Lower leg skin (tissue), 4 donors: ENCODE results near the gene HCN2. TPM values are rescaled to one million over a fixed set of nuclear protein-coding genes. Genes with fewer than 3 reads are reported as not detected.

ENCODE experiments used
- DNase-seq, 2 donors: peaks; one replicate each; pipeline ENCODE4 v3.0.0-alpha.2; 2019; ENCODE audit warnings: low spot score in 2 of 2
- H3K4me3 ChIP-seq: fragments of 200-600 bp; sonication (generic); 2 replicates; pipeline ENCODE4 v1.5.1; 2017; ENCODE audit warnings: mild to moderate bottlenecking, low read depth; ENCODE audit not compliant: poor library complexity, severe bottlenecking
- CTCF ChIP-seq, 3 donors: fragments of 450-650 bp; IDR thresholded peaks; one replicate each; pipeline ENCODE4 v1.5.1; 2016; ENCODE audit warnings: antibody characterized with exemption in 3 of 3, mild to moderate bottlenecking in 3 of 3, moderate library complexity in 2 of 3
- POLR2A ChIP-seq, 2 donors: fragments of 450-650 bp; IDR thresholded peaks; one replicate each; pipeline ENCODE4 v1.6.1; 2016 to 2017; ENCODE audit warnings: antibody characterized with exemption in 2 of 2, mild to moderate bottlenecking in 1 of 2, moderate library complexity in 1 of 2
- WGBS, 2 donors: methylation state at CpG; one replicate each; pipeline ENCODE4 v1.1.5; 2018; 5-methylcytosine and 5-hydroxymethylcytosine counted together
- intact Hi-C: fragments of 100-400 bp; cut with DNase I; formaldehyde crosslinking; loops from one replicate; pipeline ENCODE4 v1.15.0; 2023; ENCODE audit warnings: low total_unique reads
- total RNA-seq, 4 donors: library from RNA; depleted of rRNA; stranded (reverse); fragments of >200 nt; gene quantifications; one replicate each; pipeline ENCODE4 v1.1.0, GENCODE V29; 2016

Gene HCN2
- total RNA-seq, 4 donors from 2014 or later: 0.21 to 1.7 (median 1.1) TPM

GRCh38 chr19:664913-665443 lies 75.3 kb downstream of the HCN2 start:
- intact Hi-C loops: loop anchor here (2.0 to 5.0 kb wide), 2 partner anchors 70 to 93 kb away; partner anchors contain the start of gene BSG
- 5 to 10% methylated on average over 23 to 24 of the region's 24 CpGs for WGBS, 2 donors
- TF ChIP-seq POLR2A (IDR thresholded peaks at IDR 0.05): no peak
- peak in 1 of 3 donors; percentile 88 for TF ChIP-seq CTCF (IDR thresholded peaks at IDR 0.05)
- peak; percentile 59 to 96 for DNase-seq
- H3K4me3 ChIP-seq: no peak overlapping the region

Other genes with a start within 250 kb of the HCN2 start
- 10 to 100 TPM; 24.6 to 76.3 (median 51.8) TPM for gene MIER2, start 245.1 kb upstream of the HCN2 start, total RNA-seq
- 1 to 10 TPM in 3 of 4 donors, under 1 TPM in 1; 0.81 to 3.1 (median 2.1) TPM for gene C2CD4C, start 180.7 kb upstream of the HCN2 start, total RNA-seq
- gene SHC2, start 128.8 kb upstream of the HCN2 start, total RNA-seq: 10 to 100 TPM; 14.6 to 25.0 (median 17.8) TPM
- gene MADCAM1, start 93.4 kb upstream of the HCN2 start, total RNA-seq: under 1 TPM in 2 of 4 donors, not detected in 2; 0.34 to 0.57 TPM
- 10 to 100 TPM; 23.4 to 73.8 (median 62.1) TPM for gene TPGS1, start 82.4 kb upstream of the HCN2 start, total RNA-seq
- gene CDC34, start 58.1 kb upstream of the HCN2 start, total RNA-seq: 100 to 1,000 TPM; 129 to 214 (median 140) TPM
- 1 to 10 TPM in 2 of 4 donors, under 1 TPM in 1, not detected in 1; 0.29 to 1.5 (median 1.3) TPM for gene GZMM, start 45.8 kb upstream of the HCN2 start, total RNA-seq
- gene BSG, start 17.3 kb upstream of the HCN2 start, total RNA-seq: 100 to 1,000 TPM; 288 to 344 (median 307) TPM
- gene POLRMT, start 43.7 kb downstream of the HCN2 start, total RNA-seq: 10 to 100 TPM; 37.8 to 61.1 (median 46.9) TPM
- gene FGF22, start 50.0 kb downstream of the HCN2 start, total RNA-seq: 10 to 100 TPM; 16.1 to 41.8 (median 25.6) TPM
- gene RNF126, start 73.3 kb downstream of the HCN2 start, total RNA-seq: 100 to 1,000 TPM in 3 of 4 donors, 10 to 100 TPM in 1; 96.6 to 156 (median 126) TPM
- 10 to 100 TPM; 14.4 to 51.6 (median 43.5) TPM for gene FSTL3, start 86.5 kb downstream of the HCN2 start, total RNA-seq
- gene PRSS57, start 105.6 kb downstream of the HCN2 start, total RNA-seq: under 1 TPM in 1 of 4 donors, not detected in 3; 0.32 TPM
- 10 to 100 TPM; 25.1 to 92.3 (median 41.9) TPM for gene PALM, start 119.1 kb downstream of the HCN2 start, total RNA-seq
- gene MISP, start 161.2 kb downstream of the HCN2 start, total RNA-seq: 1 to 10 TPM in 2 of 4 donors, under 1 TPM in 2; 0.08 to 2.8 (median 0.92) TPM
- 100 to 1,000 TPM; 167 to 237 (median 205) TPM for gene PTBP1, start 207.6 kb downstream of the HCN2 start, total RNA-seq
- not detected for gene PLPPR3, start 232.1 kb downstream of the HCN2 start, total RNA-seq
- under 1 TPM in 2 of 4 donors, not detected in 2; 0.37 to 0.76 TPM for gene AZU1, start 238.0 kb downstream of the HCN2 start, total RNA-seq